CD4-positive, alpha-beta T cell treated with Interleukin-10 for 1 hour (primary cell): Measurements from ENCODE around the gene PLCB1.

Source experiments
- DNase-seq: peaks from one replicate; pipeline ENCODE4 v3.0.0-alpha.2; 2020

PLCB1 gene

DNA sequence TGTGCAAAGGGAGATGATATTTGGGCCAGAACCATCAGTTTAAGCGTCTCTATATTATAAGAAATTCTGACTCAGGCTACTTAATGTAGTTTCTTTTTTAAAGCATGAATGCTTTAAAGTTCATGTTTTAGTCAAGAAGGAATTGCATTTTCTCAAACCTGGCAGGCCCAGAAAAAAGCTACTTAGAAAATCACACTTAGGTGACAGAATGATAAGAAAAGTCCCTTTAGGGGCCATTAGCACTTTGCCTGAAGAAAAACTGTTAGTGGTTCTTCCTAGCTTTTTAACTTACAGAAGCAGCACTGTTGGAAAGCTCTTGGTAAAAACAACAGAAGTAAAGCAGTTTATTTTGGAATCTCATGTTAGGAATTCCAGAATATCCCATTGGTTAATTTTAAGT lies 387.8 kb downstream of the PLCB1 start:
- no peak for DNase-seq

GRCh38 chr20:8522168-8522567 lies 390.1 kb downstream of the PLCB1 start:
- DNase-seq, result no peak

GRCh38 chr20:8523684-8524083 lies 391.6 kb downstream of the PLCB1 start:
- no peak for DNase-seq

DNA sequence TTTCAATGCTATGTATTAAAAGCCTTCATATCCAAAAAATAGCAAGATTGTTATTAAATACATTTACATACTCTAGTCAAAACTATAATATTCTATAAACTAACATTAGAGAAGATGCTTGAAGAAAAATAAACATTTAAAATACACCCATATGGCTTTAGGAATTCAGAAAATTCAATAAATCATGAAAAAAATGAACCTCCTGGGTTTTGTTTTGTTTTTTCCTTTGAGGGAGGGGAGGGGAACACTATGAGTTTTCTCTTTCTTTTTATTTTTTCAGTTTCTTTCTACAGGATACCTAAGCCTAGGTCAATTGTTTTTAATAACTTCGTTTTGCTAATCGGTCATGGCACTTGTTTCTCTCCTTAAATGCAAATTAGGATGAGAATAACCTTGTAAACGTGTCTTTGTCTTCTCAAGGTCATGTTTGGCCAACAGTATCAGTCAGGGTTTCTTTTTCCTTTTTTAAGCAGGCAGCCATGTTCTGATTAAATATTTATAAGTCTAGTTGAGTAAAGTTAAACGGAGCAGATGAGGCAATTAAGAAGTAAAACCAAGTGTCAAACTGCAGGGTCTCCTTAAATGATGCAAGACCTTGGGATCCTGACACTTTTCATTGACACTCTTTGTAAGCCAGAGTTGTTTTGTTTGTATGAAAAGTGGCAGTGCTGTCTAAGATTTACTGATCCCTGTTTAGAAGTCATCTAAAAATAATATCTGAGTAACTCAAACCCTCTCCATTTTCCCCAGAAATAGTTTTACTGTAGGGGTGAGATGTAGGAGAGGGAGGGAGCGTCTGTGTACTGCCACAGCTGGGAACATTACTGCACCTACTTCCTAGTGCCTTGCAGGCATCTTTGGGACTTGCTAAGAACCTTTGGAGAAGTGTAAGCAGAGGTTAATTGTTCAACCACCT lies 392.3 kb downstream of the PLCB1 start:
- no peak for DNase-seq

GRCh38 chr20:8525017-8525343 lies 392.9 kb downstream of the PLCB1 start:
- no peak for DNase-seq

DNA sequence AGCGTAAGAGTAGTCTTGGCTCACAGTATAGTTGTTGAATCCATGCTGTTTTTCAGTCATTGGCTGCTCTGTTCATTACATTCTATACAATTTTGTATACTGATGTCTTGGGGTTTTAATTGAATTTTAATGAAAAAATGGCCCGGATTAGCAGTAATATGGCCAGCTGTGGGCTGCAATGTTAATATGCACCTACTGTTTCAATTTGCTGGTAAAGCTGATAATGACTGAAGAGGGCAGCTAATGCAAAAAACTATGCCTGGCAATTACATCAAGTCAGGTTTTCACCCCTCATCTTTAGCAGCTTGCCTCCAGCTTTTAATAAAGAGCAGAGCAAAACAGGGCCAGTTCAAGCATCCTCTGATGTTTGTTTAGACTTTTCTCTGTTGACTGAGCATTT lies 394.5 kb downstream of the PLCB1 start:
- no peak for DNase-seq

- peak; percentile 4 for DNase-seq
Observed at GRCh38 chr20:8527998-8528723, 396.1 kb downstream of the PLCB1 start.

DNA sequence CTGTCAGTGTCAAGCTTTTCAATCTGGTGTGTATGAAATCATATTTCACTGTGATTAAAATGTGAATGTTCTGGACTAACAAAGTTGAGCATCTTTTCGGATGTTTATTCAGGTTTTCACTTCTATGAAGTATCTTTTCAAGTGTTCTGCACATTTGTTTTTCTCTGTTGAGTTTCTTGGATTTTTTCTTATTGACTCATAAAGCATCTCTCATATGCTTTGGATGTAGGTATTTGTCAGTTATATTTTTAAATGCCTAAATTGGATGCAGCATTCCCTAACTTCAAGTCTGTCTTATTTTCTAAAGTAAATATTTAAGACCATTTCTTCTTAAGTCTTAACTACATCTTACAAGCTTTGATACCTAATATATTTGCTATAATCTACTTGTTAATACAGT lies 398.0 kb downstream of the PLCB1 start:
- DNase-seq, result no peak

DNA sequence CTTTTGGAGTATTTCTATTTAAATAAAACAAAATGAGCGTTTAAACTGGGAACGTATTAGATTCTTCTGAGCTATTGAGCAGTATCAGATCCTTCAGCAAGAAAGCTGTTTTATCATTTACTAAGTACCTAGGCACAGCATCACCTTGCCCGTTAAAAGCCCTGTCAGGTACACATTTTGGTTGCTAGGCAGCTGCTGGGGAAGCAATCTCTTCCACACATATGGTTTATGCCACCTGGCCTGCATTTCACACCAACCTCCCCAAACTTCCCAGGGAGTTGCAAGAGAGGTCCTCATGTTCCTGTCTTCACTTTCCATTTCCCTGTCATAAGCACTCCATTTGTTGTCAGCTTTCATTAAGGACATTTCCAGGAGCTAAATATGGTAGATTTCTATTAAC lies 400.1 kb downstream of the PLCB1 start:
- no peak for DNase-seq

- DNase-seq, result no peak
Observed at GRCh38 chr20:8534368-8535160, 402.5 kb downstream of the PLCB1 start.

DNA sequence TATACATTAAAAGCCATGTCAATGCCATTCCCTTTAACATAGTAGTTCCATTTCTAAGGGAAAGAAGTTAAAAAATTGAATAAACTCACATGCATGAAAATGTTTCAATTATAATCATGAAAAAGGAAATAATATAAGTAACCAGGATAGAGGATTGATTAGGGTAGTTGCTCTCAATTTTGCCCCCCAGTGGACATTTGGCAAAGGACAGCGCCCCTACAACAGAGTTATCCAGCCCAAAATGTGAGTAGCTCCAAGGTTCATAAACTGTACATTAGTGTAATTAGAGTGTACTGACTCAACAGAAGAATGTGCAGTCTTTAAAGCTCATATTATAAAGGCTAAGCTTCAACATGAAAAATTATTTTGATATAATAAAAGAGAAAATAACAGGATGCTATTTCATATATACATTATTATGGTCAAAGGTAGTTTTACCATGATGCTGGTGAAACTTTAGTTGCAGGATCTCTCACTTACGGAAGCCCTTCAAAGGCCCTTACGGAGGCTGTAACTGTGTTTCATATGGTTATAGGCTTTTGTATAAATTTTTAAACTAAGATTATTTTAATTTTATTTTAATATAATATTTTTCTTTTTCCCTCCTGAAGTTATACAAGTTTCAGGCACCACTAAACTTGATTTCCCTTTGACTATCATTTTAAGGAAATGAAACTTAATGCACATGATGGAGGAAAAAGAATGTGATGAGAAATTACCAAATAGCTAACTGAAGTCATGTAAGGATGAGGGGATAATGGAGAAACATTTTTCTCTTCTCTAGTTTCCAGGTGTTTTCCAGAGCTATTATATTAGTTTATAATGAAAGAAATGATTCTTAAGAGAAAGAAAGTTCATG lies 403.6 kb downstream of the PLCB1 start:
- peak; percentile 2 for DNase-seq

DNA sequence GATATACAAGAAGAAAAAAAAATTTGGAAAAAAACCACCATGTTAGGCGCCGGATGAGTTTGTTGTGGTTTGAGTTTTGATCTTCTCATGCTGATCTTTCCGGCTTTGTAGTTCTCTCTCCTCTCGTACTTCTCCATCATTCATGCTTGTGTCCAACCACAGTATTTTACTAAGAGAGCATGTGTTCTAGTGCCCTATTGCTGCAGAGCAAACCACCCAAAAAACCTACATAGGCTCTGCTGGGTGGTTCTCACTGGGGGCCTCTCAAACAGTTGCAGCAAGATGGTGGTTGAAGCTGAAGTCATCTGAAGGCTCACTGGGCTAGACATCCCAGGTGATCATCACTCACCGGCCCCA lies 404.2 kb downstream of the PLCB1 start:
- no peak for DNase-seq

GRCh38 chr20:8540466-8540865 lies 408.4 kb downstream of the PLCB1 start:
- DNase-seq, result no peak

DNA sequence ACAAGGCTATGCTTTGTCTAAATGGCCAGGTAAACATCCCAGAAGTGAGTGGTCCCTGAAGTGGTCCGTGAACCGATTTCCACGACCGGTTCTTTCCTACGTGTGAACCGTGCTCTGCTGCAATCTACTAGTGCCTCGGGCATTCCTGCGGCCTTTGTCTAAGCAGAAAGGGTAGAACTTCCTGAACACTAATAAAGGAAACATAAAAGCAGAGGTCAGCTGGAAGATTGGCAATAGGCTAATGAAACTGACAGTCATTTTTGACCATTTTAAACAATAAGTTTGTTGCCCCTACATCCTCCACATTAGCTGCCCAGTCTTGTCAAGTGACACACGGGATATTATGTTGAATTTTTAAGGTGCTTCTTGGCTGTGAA lies 410.0 kb downstream of the PLCB1 start:
- no peak for DNase-seq

DNA sequence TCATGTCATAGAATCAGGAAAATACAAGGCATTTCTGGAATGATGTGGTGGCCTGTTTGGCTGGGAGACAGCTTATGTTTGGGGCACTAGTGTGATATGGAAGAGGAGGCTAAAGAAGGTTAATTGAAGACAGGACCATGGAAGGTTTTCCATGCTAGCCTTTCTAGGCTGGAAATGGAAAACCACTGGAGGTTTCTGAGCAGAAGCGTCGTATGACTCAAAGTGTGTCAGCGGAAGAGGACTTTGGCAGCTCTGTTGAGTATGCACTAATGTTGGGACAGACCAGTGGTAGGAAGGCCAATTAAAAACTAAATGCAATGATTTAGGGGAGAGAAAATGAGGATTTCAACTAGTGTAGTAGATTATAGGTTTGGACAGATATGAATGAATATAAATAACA lies 413.1 kb downstream of the PLCB1 start:
- DNase-seq, result no peak

DNA sequence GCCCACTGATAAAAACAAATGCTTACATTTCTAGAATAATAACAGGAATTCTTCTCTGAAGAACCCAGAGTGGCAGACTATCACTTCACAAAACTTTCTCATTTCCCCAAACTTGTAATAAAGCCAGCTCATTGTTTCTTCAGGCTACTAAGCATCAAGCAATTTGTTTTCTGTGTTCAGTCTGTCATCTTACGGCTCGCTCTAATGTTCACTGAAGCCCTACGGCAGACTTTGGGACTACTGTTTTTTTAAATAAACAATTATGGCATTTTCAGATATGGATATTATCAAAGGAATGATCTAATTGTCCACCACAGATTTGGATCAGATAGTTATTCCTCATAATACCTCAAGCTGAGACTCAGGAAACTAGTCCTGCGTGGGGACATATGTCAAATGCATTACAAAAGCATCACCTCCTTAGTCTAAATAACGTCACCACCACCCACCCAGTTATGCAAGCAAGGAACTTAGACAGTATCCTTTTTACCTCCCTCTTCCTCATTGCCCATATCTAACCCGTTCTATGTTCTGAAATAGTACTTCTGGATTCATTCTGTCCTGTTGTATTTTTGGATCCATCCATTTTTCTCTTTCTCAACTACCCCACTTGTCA lies 415.1 kb downstream of the PLCB1 start:
- no peak for DNase-seq

DNA sequence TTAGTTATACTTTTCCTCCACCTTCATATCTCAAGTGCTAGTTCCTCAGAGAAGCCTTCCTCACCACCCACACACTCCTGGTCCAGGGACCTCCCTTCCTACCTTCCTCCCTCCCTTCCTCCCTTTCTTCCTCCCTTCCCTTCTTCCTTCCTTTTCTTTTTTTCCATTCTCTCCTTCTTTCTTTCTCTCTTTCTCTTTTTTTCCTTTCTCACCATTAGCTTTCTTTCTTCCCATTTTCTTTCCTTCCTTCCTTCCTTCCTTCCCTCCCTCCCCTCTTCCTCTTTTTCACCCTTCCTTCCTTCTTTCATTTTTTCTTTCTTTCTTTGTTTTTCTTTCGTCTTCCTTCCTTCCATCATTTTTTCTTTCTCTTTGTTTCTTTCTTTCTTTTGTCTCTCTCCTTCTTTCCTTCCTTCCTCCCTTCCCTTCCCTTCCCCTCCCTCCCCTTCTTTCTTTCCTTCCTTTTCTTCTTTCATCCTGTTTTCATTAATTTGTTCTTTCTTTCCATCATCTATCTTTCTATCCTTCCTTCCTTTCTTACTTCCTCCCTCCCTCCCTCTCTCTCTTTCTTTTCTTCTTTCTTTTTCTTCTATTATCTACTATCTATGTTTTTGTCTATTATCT lies 416.0 kb downstream of the PLCB1 start:
- DNase-seq, result no peak

GRCh38 chr20:8549192-8549591 lies 417.1 kb downstream of the PLCB1 start:
- no peak for DNase-seq

DNA sequence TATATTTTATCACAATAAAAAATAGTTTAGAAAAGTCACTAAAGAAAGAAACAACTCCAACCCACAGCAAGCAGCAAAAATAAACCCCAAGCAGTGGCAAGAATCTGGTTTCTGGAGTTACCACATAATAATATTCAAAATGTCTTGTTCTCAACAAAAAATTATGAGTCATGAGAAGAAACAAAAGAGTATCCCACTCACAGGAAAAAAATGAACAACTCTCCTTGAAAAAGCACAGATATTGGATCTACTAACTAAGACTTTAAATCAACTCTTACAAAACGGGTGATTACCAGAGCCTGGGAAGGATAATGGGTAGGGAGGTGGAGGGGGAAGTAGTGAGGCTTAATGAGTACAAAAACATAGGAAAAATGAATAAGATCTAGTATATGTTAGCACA lies 425.6 kb downstream of the PLCB1 start:
- DNase-seq, result no peak

DNA sequence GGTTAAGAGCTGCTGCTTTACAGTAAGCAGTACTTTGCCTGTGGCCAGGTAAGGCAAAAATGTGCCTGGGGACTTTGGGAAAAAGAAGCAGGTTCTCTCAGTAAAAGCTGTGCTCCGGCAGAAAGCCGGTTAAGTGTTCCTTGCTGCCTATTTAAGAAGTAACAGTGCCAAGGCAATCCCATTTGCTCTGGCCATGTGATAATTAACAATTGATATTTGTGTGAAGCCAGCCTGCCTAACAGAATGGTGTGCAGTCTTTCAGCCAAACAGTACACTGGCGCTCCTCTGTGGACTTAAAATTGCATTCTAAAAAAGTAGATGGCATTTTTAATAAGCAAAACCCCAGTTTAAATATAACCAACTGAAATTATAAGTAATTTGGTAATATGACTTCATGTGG lies 430.3 kb downstream of the PLCB1 start:
- DNase-seq, result no peak

DNA sequence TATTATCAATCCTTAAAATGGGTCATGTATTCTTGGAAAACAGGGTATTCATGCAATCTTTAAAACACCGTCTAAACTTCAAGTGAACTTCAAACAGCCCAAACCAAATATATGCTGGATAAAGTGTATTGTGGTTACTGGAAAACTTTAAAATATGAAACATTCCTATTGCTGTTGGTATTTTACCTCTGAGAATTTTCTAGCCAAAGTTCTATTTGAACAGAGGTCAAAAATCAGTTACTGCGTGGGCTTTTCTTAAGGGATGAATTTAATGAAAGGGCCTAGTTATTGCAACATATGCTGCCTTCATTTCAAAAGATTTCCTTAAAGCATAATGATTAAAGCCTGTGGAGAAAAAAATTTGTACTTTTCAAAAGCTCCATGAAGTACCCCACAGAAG lies 436.0 kb downstream of the PLCB1 start:
- no peak for DNase-seq

- DNase-seq, result no peak
Observed at GRCh38 chr20:8569766-8570165, 437.7 kb downstream of the PLCB1 start.
